Amniotic stem cell (primary cell): ENCODE results near the gene RAB6B.

Source experiments
- DNase-seq: peaks from one replicate; lab custom pipeline; 2025; lab: John Stamatoyannopoulos, UW

Gene RAB6B

DNA sequence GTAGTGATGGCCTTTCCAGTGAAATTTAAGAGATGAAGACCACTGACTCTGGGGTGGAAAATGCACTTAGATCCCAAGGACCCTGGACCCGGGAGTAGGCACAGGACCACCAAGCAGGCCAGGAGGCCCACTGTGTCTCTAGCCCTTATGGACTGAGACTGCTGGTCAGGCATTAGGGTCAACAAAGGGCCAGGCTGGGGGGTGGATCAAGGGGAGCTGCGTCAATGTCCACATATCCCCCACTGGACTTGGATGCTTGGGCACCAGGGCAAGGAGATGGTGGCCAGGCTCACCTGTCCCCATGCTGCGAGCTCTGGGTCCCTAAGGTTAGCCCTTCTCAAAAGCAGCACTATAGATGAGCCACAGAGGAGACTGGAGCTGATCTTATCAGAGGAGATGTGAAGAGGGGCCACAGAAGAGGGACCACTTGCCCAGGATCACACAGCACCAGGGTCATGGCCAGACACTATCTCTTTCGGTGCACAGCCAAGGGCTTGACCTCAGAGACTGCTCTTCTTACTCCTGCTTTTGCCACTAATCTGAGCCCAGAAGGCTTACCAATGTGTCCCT is 14.7 kb downstream of the RAB6B start:
- no peak for DNase-seq

DNA sequence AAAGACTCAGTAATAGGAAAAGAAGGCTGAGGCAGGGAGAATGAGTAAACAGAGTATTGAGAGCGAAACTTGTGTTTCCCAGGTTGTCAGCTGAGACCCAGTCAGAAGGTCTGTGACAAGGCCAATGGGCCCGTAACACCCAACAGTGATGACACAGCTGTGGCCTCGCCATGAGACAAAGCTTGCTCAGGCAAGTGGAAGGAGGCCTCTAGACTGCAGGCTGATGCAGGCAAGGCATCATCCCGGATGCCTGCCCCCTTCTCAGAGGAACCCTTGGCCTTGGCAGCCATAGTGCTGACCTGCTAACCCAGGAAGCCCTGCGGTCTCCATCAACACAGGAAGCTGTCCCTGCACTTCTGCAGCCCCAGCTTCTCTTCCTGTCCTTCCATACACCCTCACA is 15.4 kb downstream of the RAB6B start:
- no peak for DNase-seq

DNA sequence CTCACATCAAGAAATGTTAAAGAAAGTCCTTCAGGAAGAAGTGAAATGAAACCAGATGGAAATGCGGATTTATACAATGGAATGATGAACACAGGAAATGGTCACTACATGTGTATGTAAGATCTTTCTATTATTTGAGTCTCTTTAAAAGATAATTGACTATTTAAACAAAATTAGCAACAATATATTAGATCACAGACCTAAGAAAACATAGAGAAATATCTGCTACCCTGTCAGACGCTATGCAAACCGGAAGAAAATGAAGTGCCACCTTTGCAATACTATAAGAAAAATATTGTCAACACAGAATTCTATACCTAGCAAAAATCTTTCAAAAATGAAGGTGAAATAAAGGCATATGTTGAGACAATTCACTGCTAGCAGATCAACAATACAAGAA is 17.2 kb downstream of the RAB6B start:
- no peak for DNase-seq

DNA sequence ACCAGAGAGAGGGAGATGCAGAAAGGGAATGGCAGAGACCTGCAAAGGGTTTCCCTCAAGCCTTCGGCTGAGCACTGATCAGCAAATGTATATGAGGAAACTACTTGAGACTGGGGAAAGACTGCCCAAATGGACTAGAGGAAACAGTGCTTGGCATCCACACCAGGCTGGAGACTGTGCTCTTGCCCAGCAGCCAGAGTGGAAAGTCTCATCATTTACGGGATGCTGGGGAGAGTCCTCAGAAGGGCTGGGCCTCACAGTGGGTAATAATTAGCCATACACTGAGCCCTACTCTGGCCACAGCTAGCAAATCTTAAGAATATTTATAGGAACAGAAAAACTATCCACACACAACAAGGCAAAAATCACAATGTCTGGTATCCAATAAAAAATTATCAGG is 18.5 kb downstream of the RAB6B start:
- DNase-seq: no peak

DNA sequence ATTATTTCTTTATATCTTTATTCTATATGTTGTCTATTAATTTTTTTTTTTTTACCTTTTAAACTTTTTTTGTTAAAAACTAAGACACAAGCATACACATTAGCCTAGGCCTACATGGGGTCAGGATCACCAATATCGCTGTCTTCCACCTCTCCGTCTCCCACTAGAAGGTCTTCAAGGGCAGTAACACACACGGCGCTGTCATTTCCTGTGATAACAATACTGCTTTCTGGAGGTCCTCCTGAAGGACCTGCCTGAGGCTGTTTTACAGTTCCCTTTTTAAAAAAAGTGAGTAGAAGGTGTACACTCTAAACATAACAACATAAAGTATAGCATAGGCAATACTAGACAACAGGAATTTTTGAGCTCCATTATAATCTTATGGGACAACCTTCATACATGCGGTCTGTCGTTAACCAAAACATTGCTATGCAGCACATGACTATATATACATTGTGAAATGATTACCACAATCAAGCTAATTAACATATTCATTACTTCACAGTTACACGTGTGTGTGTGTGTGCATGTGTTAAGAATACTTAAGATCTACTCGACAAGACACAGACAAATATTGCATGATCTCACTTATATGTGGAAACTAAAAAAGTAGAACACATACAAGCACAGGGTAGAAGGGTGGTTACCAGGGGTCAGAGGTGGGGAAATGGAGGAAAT is 20.8 kb downstream of the RAB6B start:
- DNase-seq: no peak

DNA sequence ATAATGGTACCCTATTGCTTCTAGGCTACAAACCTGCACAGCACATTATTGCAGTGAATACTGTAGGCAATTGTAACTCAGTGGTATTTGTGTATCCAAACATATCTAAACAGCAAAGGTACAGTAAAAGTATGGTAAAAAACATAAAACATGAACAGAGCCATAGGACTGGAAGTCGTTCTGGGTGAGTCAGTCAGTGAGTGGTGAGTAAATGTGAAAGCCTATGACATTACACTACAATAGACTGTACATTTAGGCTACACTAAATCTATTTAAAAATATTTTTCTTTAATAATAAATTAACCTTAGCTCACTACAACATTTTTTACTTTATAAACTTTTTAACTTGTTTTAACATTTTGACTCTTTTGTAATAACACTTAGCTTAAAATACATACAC is 21.3 kb downstream of the RAB6B start:
- DNase-seq: no peak

DNA sequence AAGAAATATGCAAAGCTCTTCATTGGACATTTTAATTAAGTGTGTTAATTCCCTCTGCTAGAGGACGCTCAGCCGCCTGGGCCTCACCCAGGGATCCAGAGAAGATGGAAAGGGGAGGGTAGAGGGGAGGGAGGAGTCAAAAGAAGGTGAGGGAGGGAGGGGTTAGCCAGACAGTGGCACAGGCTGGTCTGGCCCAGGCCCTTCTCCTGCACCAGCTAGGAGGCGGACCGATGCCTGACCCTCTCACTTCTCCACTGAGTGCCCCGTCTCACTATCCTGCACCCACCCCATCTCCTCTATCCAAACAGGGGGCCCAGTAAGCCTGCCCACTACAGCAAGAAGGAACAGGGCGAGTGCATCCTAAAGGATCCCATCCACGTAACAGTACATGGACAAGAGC is 22.9 kb downstream of the RAB6B start:
- DNase-seq: no peak

DNA sequence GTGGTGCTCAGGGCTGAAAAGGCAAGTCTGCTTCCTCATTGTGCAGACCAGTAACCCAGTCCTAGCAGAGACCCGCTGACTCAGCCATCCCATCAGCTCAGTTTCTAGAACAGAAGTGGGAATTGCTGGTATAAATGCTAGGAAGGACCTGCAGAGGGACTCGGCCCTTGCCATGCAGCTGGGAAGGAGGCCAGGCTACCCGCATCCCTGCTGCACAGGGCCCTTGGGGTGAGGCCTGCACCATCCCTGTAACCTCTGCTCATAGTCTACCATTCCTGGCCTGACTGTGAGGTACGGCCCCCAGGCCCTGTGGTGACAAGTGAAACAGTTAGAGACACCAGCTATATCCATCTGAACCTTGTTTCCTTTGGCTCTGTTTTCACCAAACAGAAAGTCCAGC is 23.5 kb downstream of the RAB6B start:
- no peak for DNase-seq

DNA sequence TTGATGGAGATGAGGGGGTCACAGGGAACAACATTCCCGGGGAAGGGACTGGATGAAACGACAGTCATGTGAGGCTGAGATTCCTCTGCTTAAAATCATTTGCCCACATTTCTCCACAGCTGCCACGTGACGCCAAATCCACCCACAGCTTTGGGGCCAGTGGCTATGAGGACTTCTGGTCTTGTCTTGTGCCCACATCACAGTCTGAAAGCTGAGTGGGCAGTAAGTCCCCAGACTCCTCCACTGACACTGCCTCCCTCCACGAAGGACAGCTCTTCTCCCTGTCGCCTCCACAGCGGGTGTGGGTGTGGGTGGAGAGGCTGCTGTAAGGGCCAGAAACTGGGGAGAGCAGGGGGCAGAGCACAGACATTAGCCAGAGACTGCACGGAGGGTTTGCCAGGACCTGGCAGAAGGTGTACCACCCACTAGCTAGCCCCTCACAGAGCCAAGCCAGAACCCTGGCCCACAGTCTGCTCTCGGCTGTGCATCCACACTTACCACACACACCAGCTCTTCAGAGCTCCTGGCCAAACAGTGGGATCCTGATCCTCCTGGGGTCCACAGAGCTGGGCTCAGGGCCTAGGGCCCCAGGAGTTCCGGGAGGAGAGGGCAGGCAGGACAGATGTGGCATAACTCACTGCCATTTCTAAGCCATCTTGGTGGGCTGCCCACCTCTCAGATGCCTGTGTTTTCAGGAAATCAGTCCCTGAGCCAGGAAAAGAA is 24.2 kb downstream of the RAB6B start:
- DNase-seq: no peak

DNA sequence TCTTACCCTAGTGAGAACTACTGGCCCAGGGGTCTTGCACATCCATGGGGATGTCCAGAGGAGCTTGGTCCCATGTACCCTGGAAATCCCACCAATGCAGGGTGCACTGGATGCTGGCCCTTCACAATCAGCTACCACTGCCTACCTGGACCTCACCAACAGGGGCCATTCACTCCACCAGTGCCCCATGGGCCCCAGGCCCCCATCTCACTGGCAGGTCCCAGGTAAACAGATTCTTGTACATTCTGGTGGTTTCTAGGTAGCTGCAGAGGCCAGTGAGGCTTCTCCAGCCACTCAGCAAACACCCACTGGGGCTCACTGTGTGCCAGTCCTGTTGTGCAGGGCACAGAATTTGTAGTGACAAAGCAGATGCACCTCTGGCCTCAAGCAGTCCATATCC is 24.9 kb downstream of the RAB6B start:
- DNase-seq: no peak

DNA sequence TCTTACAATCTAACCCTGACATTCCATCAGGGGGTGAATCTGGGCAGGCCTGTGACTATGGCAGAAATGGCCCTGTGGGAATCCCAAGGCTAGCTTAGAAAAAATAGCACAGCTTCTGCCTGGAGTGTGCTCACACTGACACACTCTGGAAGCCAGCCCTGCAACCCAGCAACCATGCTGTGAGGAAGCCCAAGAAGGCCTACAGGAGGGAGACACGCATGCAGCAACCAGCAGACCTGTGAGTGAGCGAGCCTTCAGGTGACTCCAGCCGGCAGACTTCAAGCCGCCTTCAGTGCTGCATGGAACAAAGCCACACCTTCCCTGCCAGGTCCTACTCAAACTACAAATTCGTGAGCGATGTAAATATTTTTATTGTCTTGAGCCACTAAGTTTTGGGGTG is 26.1 kb downstream of the RAB6B start:
- DNase-seq: no peak

DNA sequence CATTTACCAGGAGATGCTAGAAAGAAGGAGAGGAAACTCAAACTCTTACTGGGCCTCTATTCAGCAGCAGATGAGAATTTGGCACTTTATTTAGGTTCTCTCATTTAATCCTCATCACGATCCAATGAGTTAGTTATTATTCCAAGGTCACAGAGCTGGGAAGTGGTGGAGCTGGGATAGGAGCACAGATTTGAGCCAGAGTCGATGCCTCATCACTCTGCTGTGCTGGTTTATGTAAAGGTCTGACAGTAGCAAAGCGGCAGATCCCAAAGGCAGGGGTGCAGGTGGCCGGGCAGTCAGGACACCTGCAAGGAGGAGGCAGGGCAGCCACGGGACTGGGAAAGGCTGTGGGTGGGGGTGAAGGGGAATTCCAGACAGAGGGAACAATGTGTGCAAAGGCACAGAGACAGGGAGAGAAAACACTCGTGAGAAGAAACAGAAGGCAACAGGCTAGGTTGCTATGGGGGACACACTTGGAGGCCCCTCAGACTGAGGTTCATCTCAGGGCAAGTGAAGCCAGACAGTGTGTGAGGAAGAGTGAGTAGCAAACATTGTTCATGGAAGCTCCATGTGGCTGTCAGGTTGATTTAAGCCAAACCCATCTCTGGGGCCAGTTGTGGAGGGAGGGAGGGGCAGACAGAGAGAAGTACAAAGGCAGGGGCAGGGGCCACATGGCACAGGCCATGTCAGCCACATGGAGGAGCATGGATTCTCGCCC is 26.8 kb downstream of the RAB6B start:
- no peak for DNase-seq

DNA sequence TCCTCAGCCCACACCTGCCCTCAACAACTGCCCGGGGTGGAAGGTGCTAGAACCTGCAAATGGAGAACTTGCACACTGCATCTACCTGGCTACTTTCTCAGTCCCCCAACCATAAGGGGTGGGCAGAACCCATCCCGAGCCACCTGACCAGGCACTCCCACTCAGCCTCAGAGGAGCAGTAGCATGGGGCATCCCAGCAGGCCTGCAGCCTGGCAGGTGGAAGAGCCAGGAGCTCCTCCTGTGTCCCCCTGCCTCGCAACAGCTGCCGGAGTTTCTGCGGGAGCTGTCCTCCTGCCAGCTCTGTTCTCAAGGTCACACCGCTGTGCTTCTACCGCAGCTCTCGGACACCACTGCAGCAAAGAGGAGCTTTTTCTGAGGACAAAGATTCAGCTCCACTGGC is 27.5 kb downstream of the RAB6B start:
- DNase-seq: no peak

DNA sequence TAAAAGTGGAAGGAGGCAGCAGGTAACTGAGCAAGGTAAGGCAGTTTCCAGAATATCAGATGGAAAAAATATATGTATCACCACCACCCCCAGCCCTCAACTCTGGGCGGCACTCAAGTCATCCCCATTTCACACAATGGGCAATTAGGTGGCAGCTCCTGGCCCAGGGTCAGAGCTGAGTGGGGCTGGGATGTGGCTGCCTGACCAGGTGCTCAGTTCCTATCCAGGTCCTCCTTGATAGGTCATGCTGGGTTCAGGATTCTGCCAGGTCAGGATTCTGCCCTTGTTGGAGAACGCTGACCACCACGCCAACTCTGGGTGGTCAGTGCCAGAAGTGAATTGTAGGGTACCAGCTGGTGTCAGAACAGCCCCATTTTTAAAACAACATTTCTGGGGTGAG is 29.5 kb downstream of the RAB6B start:
- DNase-seq: no peak

DNA sequence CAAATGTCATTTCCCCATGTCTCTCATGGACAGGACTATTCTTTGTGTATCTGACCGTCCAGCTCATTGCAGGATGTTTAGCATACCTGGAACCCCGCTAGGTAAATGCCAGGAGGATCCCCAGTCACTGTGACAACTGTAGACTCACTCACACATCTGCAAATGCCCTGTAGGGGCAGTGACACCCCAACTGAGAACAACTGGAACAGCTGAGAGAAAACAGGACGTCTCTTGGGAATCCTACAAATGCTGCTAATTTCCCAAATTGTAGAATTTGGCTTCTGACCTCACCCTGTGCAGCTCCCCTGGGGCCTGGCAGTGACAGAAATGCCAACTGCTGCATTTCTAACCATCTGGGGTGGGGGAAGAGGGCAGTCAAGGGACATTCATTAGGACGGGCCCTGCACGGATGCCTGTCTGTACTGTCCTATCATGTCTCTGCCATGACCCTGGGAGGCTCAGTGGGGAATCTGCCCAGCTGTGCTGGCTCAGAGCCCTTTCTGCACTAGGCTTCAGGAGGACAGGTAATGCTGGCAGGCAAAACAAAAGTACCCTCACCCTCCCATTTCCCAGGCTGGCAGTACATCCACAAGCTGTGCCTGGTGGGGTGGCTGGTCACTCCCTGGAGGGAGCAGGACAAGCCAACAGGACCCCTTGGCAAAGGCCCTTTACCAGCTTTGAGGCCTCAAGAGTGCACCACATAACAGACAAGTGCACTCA is 30.4 kb downstream of the RAB6B start:
- DNase-seq: no peak

DNA sequence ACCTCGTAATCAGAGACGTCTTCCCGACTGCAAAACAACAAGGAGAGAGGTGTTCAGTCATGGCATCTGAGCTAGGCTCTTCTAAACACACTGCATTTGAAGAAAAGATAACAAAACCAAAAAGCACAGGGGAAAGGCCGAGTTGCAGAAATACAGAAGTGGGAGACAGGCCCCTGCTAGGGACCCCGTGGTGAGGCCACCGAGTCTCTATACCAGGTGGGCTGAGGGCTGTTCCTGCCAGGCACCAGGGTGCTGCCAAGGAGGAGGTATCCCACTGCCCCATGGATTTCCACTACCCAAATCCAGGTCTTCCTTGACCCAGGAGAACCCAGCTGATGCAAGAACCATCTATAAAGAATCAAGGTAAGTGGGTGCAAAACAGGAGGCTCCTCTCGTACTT is 31.1 kb downstream of the RAB6B start:
- DNase-seq: no peak

DNA sequence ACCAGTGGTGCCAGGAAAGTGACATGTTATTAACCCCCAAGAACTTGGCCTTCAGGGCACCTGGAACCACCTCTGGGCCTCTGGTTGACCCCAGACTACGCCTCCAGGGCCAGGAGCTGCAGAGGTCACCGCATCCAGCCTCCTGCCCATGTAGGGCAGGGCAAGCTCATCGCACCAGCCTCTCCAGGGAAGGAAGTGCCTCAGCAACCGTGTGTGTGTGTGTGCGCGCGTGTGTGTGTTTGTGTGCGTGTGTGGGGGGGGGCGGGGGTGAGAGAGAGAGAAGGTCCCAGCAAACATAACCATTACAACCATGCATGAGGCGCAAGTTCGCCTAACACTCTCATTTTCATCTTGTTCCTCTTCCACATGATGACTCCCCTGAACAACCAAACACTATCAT is 31.8 kb downstream of the RAB6B start:
- no peak for DNase-seq

DNA sequence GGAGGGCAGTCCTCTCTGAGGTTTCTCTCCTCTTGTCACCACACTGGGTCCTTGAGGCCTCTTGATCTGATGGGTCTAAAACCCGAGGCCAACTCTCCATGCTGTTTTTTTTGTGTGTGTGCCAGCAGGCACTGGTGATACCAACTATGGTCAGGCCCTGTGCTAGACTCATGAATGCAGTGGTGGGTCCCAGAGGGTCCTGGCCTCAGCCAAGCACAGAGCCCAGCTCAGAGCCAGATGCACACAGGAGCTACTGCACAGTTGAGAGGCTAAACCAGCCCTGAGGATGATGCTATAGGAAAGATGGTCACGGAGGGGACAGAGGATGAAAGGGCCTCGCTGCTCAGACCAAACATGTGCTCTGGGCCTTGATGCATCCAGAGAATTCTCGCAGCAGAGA is 33.5 kb downstream of the RAB6B start:
- no peak for DNase-seq

DNA sequence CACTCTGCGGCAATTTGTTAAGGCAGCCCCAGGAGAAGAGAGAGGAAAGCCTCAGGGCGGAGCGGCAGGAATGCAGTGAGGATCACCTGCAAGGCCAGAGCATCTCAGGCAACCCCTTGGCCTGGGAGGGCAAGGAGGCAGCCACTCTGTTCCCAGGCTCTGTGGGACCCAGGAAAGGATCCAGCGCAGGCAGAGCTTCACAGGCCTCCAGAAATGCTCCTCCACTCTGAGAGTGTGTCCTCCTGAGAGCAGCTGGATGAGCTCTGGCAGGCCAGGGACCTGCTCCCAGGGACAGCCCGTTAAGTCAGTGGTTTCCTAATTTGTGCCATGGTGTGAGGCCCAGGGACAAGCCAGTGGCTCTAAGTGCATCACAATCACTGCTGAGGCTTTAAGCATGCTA is 35.2 kb downstream of the RAB6B start:
- no peak for DNase-seq

DNA sequence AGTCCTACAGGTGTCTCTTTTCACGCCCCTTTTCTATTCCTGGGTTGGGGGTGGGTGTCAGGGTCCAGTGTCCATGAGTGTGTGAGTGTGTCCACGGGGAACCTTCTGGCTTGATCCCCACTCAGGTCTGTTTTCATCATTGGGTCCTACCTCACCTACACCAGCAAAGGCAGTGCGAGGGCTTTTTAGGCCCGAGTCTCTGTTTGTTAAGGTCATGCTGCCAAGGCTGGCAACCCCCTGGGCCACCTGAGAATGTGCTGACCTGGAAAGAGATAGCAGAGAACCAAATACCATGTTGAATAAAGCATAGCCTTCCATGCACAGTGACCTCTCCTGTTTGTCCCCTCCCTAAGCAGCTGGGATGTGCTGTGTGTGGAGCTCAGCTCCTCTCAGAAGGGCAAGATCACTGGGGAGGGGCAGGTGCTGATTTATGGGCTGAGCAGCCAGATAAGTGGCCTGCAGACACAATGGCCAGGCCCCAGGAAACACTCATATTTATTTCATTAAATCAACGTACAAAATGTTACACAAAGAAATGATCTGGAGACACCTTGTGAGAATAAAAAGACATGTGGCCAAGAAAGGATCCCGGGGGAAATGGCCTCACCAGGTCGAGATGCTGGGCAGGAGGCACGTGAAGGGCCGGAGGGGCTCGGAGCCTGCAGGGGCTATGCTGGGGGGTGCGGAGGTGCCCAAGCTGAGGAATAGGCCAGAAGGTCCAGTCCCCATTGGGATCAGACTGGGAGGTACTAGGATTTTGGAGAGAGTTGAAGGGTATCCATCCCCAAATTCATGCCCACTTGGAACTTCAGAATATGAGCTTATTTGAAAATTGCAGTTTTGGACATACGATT is 36.1 kb downstream of the RAB6B start:
- DNase-seq: no peak

DNA sequence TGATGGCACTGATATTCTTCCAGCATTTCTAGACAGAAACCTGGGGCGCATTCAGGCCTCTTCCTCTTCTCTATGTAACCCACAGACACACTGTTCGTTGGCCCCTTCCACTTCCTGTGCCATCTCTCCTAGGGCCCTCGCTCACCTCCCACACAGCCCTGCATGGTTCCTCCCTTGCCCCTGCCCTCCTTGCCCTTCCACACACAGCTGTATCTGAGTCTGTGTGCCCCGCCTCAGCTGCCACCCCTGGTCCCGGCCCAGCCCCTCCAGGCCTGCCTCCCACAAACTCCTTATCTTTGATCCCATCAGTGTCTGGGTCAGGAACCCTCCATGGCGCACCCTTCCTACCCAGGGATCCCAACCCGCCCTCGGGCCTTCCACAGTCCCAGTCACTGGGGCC is 37.9 kb downstream of the RAB6B start:
- no peak for DNase-seq
